GM19467 (cell line): ENCODE measurements around the gene GCLM.
A peak's percentile ranks its signal among the peaks of the same experiment; 100 is the strongest.
"Not testable (repeated sequence)": the region's sequence is repeated elsewhere in the genome, so short reads cannot be mapped to it uniquely, and the experiment has no call there.

Experiments used
- ATAC-seq: cut with Tn5 transposase; IDR thresholded peaks from one replicate; pipeline ENCODE4 v1.9.1; 2021; ENCODE audit warnings: mild to moderate bottlenecking, moderate library complexity; ENCODE audit not compliant: unreplicated experiment

Gene GCLM

GRCh38 chr1:93899543-93900207 lies 9.6 kb downstream of the GCLM start:
- no peak for ATAC-seq

GRCh38 chr1:93888900-93889299 lies 20.3 kb downstream of the GCLM start:
- ATAC-seq = no peak

- ATAC-seq = no peak
Observed at GRCh38 chr1:93882269-93882668, 27.0 kb downstream of the GCLM start.

- ATAC-seq = no peak
Observed at GRCh38 chr1:93880731-93881130, 28.5 kb downstream of the GCLM start.

- peak; percentile 92 for ATAC-seq
Observed at GRCh38 chr1:93878889-93879586, 30.2 kb downstream of the GCLM start, which contains the start of gene DNTTIP2. Gene DNTTIP2, minus strand, starts transcription at chr1:93879206. Its CDS starts 58 bp downstream, at chr1:93879148.

GRCh38 chr1:93878501-93878888 lies 30.7 kb downstream of the GCLM start:
- ATAC-seq = peak; percentile 37

GRCh38 chr1:93877529-93877928 lies 31.7 kb downstream of the GCLM start:
- no peak for ATAC-seq

- ATAC-seq = no peak
Observed at GRCh38 chr1:93876244-93876643, 33.0 kb downstream of the GCLM start.

GRCh38 chr1:93874025-93874651 lies 35.1 kb downstream of the GCLM start:
- no peak for ATAC-seq

GRCh38 chr1:93871366-93871765 lies 37.9 kb downstream of the GCLM start:
- ATAC-seq = no peak

- ATAC-seq = no peak
Observed at GRCh38 chr1:93869653-93870052, 39.6 kb downstream of the GCLM start.

GRCh38 chr1:93868492-93868891 lies 40.7 kb downstream of the GCLM start:
- ATAC-seq = not testable (repeated sequence)

GRCh38 chr1:93865253-93865652 lies 44.0 kb downstream of the GCLM start:
- ATAC-seq = no peak

GRCh38 chr1:93864175-93864574 lies 45.1 kb downstream of the GCLM start:
- no peak for ATAC-seq

GRCh38 chr1:93857653-93858052 lies 51.6 kb downstream of the GCLM start:
- ATAC-seq = not testable (repeated sequence)

GRCh38 chr1:93855983-93856382 lies 53.2 kb downstream of the GCLM start:
- not testable (repeated sequence) for ATAC-seq

- no peak for ATAC-seq
Observed at GRCh38 chr1:93853940-93854339, 55.3 kb downstream of the GCLM start.

GRCh38 chr1:93851878-93852277 lies 57.4 kb downstream of the GCLM start:
- ATAC-seq = no peak

- ATAC-seq = no peak
Observed at GRCh38 chr1:93851327-93851712, 57.9 kb downstream of the GCLM start.

- ATAC-seq = not testable (repeated sequence)
Observed at GRCh38 chr1:93850687-93851326, 58.4 kb downstream of the GCLM start.

GRCh38 chr1:93848350-93848883 lies 60.8 kb downstream of the GCLM start:
- ATAC-seq = no peak
